IPS-15b (cell line): ENCODE data around the gene IGSF21.

Source experiments
- H3K27me3 ChIP-seq: one replicate; pipeline ENCODE4 v1.6.1; 2013; ENCODE audit warnings: low read length; ENCODE audit not compliant: control insufficient read depth, insufficient read depth
- H3K36me3 ChIP-seq: one replicate; pipeline ENCODE4 v1.6.1; 2013; ENCODE audit warnings: low read length; ENCODE audit not compliant: control insufficient read depth, insufficient read depth
- H3K4me1 ChIP-seq: one replicate; pipeline ENCODE4 v1.6.1; 2013; ENCODE audit warnings: mild to moderate bottlenecking, low read length; ENCODE audit not compliant: control insufficient read depth, insufficient read depth
- H3K4me3 ChIP-seq: one replicate; pipeline ENCODE4 v1.5.1; 2013; ENCODE audit warnings: low read depth, low read length
- H3K9ac ChIP-seq: one replicate; pipeline ENCODE4 v1.6.1; 2013; ENCODE audit warnings: low read depth, mild to moderate bottlenecking, low read length
- H3K9me3 ChIP-seq: one replicate; pipeline ENCODE4 v1.6.1; 2013; ENCODE audit warnings: mild to moderate bottlenecking, low read length; ENCODE audit not compliant: control insufficient read depth, insufficient read depth

The IGSF21 gene

GRCh38 chr1:18422954-18423353 lies 315.4 kb downstream of the IGSF21 start:
- Histone ChIP-seq H3K9ac (no peak overlapping the region), H3K9me3 (no peaks in the 10 kb centered on the region), H3K36me3 (no peaks in the 10 kb centered on the region), H3K4me3 (no peak overlapping the region), H3K4me1 (peaks cover 14% of the 10 kb centered on the region), H3K27me3 (no peaks in the 10 kb centered on the region)

- H3K9ac ChIP-seq: no peak overlapping the region
Observed at GRCh38 chr1:18426580-18426979, 319.0 kb downstream of the IGSF21 start.

More at GRCh38 chr1:18426580-18426979, 319.0 kb downstream of the IGSF21 start:
- Histone ChIP-seq H3K4me3 (no peak overlapping the region), H3K4me1 (no peaks in the 10 kb centered on the region), H3K36me3 (no peaks in the 10 kb centered on the region), H3K9me3 (no peaks in the 10 kb centered on the region), H3K27me3 (no peaks in the 10 kb centered on the region)
